ENCODE measurements around the gene MBD5. TPM values are rescaled to one million over a fixed set of nuclear protein-coding genes. Genes with fewer than 3 reads are reported as not detected.

Gene MBD5
- polyA plus RNA-seq, 1 of the 3 experiments (the other 2 are of a cell fraction): 7.4 TPM

- no peak for DNase-seq
- 79% methylated on average over 2 of the region's 2 CpGs for WGBS (ENCODE audit: low lambda C conversion rate)
- ChIA-PET POLR2A (no interaction called here), CTCF (interaction anchor here (0.9 to 1.7 kb wide), 6 partner anchors 9 to 502 kb away, joined by 3 to 7 read pairs (median 3); no protein-coding TSS in a partner anchor)
- Histone ChIP-seq H3K9ac (no peak overlapping the region), H2AFZ (ENCODE audit: low read depth) (no peak overlapping the region), H3K36me3 (replicated peaks in 1 of 2; ENCODE audit: control insufficient read depth in 1 of 2, insufficient read depth in 2 of 2, low read length in 1 of 2) (peaks cover 0 to 5% of the 10 kb centered on the region in 2 experiments), H3K27me3 (ENCODE audit: insufficient read depth) (no peaks in the 10 kb centered on the region), H3K9me2 (no peaks in the 10 kb centered on the region), H3F3A (replicated peaks; ENCODE audit: insufficient read depth) (no peaks in the 10 kb centered on the region), H3K79me2 (ENCODE audit: insufficient read depth) (no peaks in the 10 kb centered on the region), H4K20me1 (ENCODE audit: insufficient read depth) (no peaks in the 10 kb centered on the region), H3K4me2 (no peak overlapping the region), H3K27ac (ENCODE audit: low read depth in 2 of 2, low read length in 1 of 2) (no peak overlapping the region), H3K4me1 (ENCODE audit: control insufficient read depth in 1 of 2, insufficient read depth in 2 of 2, low read depth in 1 of 2, low read length in 1 of 2) (peaks cover 0 to 10% of the 10 kb centered on the region in 2 experiments; a peak in 3 of 4 replicates), H3K9me3 (no peaks in the 10 kb centered on the region), H3K4me3 (ENCODE audit: low read depth in 2 of 2, low read length in 1 of 2) (no peak overlapping the region)
- no peak for TF ChIP-seq REST (IDR thresholded peaks at IDR 0.05; ENCODE audit: low read depth, low read length)
- no peak for TF ChIP-seq USF1 (IDR thresholded peaks at IDR 0.05; ENCODE audit: borderline replicate concordance, low read depth)
- no peak for TF ChIP-seq MXI1 (IDR thresholded peaks at IDR 0.05; ENCODE audit: low read depth, low read length)
- TF ChIP-seq CHD2 (IDR thresholded peaks at IDR 0.05; ENCODE audit: low read length, partially characterized antibody): no peak
- TF ChIP-seq RFX5 (IDR thresholded peaks at IDR 0.05; ENCODE audit: low read length): no peak
- no peak for TF ChIP-seq TAF1 (IDR thresholded peaks at IDR 0.05; ENCODE audit: borderline replicate concordance, low read depth, low read length)
- no peak for TF ChIP-seq EZH2phosphoT487 (IDR thresholded peaks at IDR 0.05; ENCODE audit: borderline replicate concordance, low read depth)
- no peak for TF ChIP-seq MAX (IDR thresholded peaks at IDR 0.05; ENCODE audit: low read depth)
- TF ChIP-seq ZBTB33 (IDR thresholded peaks at IDR 0.05; ENCODE audit: borderline replicate concordance, low read depth): no peak
- TF ChIP-seq TCF12 (IDR thresholded peaks at IDR 0.05): no peak
- TF ChIP-seq IRF3 (IDR thresholded peaks at IDR 0.05; ENCODE audit: low read depth, low read length): no peak
- TF ChIP-seq NFIC (IDR thresholded peaks at IDR 0.05; ENCODE audit: borderline replicate concordance): no peak
- TF ChIP-seq MEF2A (IDR thresholded peaks at IDR 0.05; ENCODE audit: borderline replicate concordance, low read depth): no peak
- no peak for TF ChIP-seq SIN3A (IDR thresholded peaks at IDR 0.05; ENCODE audit: borderline replicate concordance, low read depth, low read length)
- no peak for TF ChIP-seq POLR2AphosphoS5 (IDR thresholded peaks at IDR 0.05; ENCODE audit: low read depth, low read length)
- TF ChIP-seq ELF1 (IDR thresholded peaks at IDR 0.05): no peak
- no peak for TF ChIP-seq RXRA (IDR thresholded peaks at IDR 0.05; ENCODE audit: borderline replicate concordance, low read depth)
- no peak for TF ChIP-seq RAD21 (IDR thresholded peaks at IDR 0.05; ENCODE audit: low read length)
- no peak for TF ChIP-seq GATA2 (CRISPR knock-in tag; IDR thresholded peaks at IDR 0.05)
These were observed 473.1 kb downstream of the MBD5 start for GRCh38 chr2:148493822-148494563.

Measured in SK-N-SH (cell line).